ENCODE measurements around the gene SPDYE4.

SPDYE4 gene

DNA sequence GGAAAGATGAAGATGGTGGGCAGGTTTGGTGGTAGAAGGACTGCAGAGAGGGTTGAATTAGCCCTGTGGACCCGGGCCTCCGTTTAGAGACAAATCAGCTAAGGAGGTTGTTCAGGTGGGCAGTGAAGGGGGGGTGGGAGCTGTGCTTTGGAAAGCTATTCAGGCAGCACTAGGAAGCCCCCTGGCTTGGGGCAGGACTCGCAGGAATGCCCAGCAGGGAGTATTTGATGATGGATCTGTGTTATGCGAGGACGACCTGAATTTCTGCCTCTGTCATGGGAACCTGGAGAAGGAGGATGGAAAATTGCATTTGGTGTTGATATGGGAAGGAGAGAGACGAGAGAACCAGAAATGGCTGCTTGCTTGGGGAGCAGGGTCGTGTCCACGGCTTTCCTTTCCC is 3.5 kb downstream of the SPDYE4 start:
- Histone ChIP-seq H3K27me3 (ENCODE audit: control insufficient read depth in 5 of 5, insufficient read depth in 4 of 5, low read length in 5 of 5) (peaks cover 0 to 7% (median 0%) of the 10 kb centered on the region in 5 donors), H3K4me3 (ENCODE audit: low read depth in 1 of 5, low read length in 5 of 5) (no peak overlapping the region), H3K36me3 (ENCODE audit: control insufficient read depth in 5 of 5, insufficient read depth in 5 of 5, low read length in 5 of 5) (no peaks in the 10 kb centered on the region), H3K9me3 (ENCODE audit: control insufficient read depth in 5 of 5, low read length in 5 of 5) (no peaks in the 10 kb centered on the region), H3K27ac (ENCODE audit: low read depth, low read length) (no peak overlapping the region), H3K4me1 (ENCODE audit: control insufficient read depth in 5 of 5, insufficient read depth in 5 of 5, low read length in 5 of 5) (peaks cover 0 to 5% (median 0%) of the 10 kb centered on the region in 5 donors), H3K9ac (ENCODE audit: low read length in 5 of 5) (no peak overlapping the region)

DNA sequence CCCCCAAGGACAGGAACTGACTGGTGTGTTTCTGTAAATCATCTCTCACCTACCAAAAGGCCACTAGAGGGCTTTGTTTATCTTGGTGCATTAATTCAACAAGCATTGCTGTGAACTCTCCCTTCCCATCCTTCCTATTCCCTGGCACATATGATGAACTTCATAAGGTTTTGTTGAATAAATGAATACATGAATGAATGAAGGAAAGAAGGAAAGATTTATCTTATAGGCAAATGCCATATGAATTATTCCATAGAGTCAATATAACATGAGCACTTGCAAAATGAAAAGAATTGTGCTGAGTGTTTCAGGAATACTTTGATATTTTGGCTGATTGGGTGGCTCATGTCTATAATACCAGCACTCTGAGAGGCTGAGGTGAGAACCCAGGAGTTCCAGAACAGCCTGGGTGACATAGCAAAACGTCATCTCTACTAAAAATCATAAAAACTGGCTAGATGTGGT is 4.3 kb downstream of the SPDYE4 start:
- Histone ChIP-seq H3K9ac (ENCODE audit: low read length in 5 of 5) (no peak overlapping the region), H3K27me3 (ENCODE audit: control insufficient read depth in 5 of 5, insufficient read depth in 4 of 5, low read length in 5 of 5) (peaks cover 0 to 7% (median 0%) of the 10 kb centered on the region in 5 donors), H3K36me3 (ENCODE audit: control insufficient read depth in 5 of 5, insufficient read depth in 5 of 5, low read length in 5 of 5) (no peaks in the 10 kb centered on the region), H3K9me3 (ENCODE audit: control insufficient read depth in 5 of 5, low read length in 5 of 5) (no peaks in the 10 kb centered on the region), H3K4me1 (ENCODE audit: control insufficient read depth in 5 of 5, insufficient read depth in 5 of 5, low read length in 5 of 5) (peaks cover 0 to 5% (median 0%) of the 10 kb centered on the region in 5 donors), H3K27ac (ENCODE audit: low read depth, low read length) (no peak overlapping the region), H3K4me3 (ENCODE audit: low read depth in 1 of 5, low read length in 5 of 5) (no peak overlapping the region)

DNA sequence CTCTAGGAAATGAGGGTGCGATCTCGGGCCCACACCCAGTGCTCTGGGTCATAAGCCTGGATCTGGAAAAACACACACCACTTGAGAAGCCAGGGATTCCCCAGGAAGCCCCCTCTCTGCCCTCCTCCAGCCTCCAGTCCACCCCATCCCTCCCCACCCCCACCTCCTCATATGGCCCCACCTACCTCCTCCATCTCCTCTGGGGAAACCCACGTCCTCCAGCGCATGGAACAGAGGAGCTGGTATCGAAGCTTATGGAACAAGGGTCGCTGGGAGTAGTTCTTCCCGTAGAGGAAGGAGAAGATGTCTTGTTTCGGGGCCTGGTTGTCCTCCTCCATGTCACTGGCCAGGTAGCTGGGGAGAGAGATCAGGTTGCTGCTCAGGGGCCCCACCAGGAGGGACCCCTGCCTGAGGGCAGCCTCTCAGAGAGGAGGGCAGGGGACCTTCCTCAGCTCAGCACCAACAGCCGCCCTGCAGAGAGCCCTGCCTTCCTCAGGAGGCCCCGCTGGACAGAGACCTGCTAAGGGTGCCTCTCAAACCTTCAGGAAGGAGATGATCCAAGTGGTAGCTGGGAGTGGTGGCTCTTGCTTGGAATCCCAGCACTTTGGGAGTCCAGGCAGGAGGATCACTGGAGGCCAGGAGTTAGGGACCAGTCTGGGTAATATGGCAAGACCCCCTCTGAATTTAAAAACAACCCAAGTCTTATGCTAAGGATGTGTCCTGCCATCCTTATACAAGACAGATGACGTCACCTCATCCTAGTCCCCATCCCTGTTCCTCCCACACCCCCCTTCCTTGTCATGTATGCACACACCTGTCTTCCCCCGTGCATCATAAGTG is 5.0 kb downstream of the SPDYE4 start:
- Histone ChIP-seq H3K4me1 (ENCODE audit: control insufficient read depth in 5 of 5, insufficient read depth in 5 of 5, low read length in 5 of 5) (peaks cover 0 to 5% (median 0%) of the 10 kb centered on the region in 5 donors), H3K9ac (ENCODE audit: low read length in 5 of 5) (no peak overlapping the region)

DNA sequence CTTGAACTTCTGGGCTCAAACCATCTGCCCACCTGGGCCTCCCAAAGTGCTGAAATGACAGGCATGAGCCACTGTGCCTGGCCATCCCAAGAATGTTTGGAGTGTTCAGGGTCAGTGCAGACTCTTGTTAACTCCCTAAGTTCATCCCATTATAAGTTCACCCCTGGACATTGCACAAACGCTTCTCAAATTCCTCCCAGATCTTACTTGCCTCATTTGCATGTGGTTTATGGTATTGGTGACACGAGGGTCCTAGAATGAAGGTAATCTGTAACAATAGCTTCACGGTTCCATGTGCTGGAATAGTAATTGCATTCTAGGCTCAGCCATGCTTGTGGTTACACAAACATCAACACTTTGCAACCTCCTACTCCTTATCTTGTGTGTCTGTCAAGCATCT is 8.7 kb downstream of the SPDYE4 start:
- Histone ChIP-seq H3K27me3 (ENCODE audit: control insufficient read depth in 5 of 5, insufficient read depth in 4 of 5, low read length in 5 of 5) (no peaks in the 10 kb centered on the region), H3K9me3 (ENCODE audit: control insufficient read depth in 5 of 5, low read length in 5 of 5) (no peaks in the 10 kb centered on the region), H3K4me1 (ENCODE audit: control insufficient read depth in 5 of 5, insufficient read depth in 5 of 5, low read length in 5 of 5) (peaks cover 2 to 11% (median 10%) of the 10 kb centered on the region in 5 donors), H3K9ac (ENCODE audit: low read length in 5 of 5) (no peak overlapping the region), H3K27ac (ENCODE audit: low read depth, low read length) (no peak overlapping the region), H3K4me3 (ENCODE audit: low read depth in 1 of 5, low read length in 5 of 5) (no peak overlapping the region), H3K36me3 (ENCODE audit: control insufficient read depth in 5 of 5, insufficient read depth in 5 of 5, low read length in 5 of 5) (no peaks in the 10 kb centered on the region)

More for the DNA sequence above, 5.0 kb downstream of the SPDYE4 start:
- Histone ChIP-seq H3K36me3 (ENCODE audit: control insufficient read depth in 5 of 5, insufficient read depth in 5 of 5, low read length in 5 of 5) (no peaks in the 10 kb centered on the region), H3K27me3 (ENCODE audit: control insufficient read depth in 5 of 5, insufficient read depth in 4 of 5, low read length in 5 of 5) (peaks cover 0 to 7% (median 0%) of the 10 kb centered on the region in 5 donors), H3K4me3 (ENCODE audit: low read depth in 1 of 5, low read length in 5 of 5) (no peak overlapping the region), H3K9me3 (ENCODE audit: control insufficient read depth in 5 of 5, low read length in 5 of 5) (no peaks in the 10 kb centered on the region), H3K27ac (ENCODE audit: low read depth, low read length) (no peak overlapping the region)

DNA sequence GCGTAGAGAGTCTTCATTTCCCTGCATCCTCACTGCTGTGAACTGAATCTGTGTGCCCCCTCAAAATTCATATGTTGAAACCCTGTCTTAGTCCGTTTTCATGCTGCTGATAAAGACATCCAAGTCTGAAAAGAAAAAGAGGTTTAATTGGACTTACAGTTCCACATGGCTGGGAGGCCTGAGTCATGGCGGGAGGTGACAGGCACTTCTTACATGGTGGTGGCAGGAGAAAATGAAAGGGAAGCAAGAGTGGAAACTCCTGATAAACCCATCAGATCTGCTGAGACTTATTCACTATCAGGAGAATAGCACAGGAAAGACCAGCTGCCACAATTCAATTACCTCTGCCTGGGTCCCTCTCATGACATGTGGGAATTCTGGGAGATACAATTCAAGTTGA is 10.6 kb downstream of the SPDYE4 start:
- H3K4me3 ChIP-seq (ENCODE audit: low read depth in 1 of 5, low read length in 5 of 5): no peak overlapping the region
- no peaks in the 10 kb centered on the region for H3K27me3 ChIP-seq (ENCODE audit: control insufficient read depth in 5 of 5, insufficient read depth in 4 of 5, low read length in 5 of 5)
- no peaks in the 10 kb centered on the region for H3K36me3 ChIP-seq (ENCODE audit: control insufficient read depth in 5 of 5, insufficient read depth in 5 of 5, low read length in 5 of 5)
- peaks cover 2 to 11% (median 10%) of the 10 kb centered on the region in 5 donors for H3K4me1 ChIP-seq (ENCODE audit: control insufficient read depth in 5 of 5, insufficient read depth in 5 of 5, low read length in 5 of 5)
- H3K9me3 ChIP-seq (ENCODE audit: control insufficient read depth in 5 of 5, low read length in 5 of 5): no peaks in the 10 kb centered on the region
- no peak overlapping the region for H3K9ac ChIP-seq (ENCODE audit: low read length in 5 of 5)
- H3K27ac ChIP-seq (ENCODE audit: low read depth, low read length): no peak overlapping the region

DNA sequence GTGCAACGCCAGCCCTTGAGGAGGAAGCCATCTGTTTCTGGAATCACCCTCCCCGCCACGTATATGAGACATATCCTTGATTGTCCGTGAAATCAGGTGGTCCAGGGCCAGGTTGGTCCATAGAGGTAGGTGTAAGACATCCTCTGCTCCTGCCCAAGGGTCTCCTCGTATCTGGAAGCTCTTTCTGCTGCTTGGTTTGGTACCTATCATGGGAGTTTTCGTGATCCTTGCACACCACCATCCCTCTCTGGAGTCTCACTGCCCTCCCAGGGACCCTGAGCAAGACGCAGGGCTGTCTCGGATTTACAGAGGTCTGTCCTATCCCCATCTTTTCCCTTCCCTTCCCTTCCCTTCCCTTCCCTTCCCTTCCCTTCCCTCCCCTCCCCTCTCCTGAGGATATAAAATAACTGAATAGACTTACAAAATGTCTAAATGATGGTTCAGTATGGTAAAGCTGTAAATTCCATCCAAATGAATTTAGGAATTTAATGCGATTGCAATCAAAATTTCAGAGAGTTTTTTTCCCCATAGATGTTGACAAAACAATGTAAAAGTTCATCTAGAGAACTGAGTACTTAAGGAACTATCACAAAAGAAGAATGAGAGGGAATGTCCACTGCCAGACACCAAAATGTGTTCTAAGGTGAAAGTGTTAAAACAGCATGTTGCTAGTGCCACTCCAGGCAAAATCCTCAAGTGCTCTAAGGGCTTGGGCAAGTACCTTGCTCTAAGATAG is 11.7 kb downstream of the SPDYE4 start:
- Histone ChIP-seq H3K4me1 (ENCODE audit: control insufficient read depth in 5 of 5, insufficient read depth in 5 of 5, low read length in 5 of 5) (peaks cover 2 to 11% (median 6%) of the 10 kb centered on the region in 5 donors), H3K27ac (ENCODE audit: low read depth, low read length) (no peak overlapping the region), H3K36me3 (ENCODE audit: control insufficient read depth in 5 of 5, insufficient read depth in 5 of 5, low read length in 5 of 5) (no peaks in the 10 kb centered on the region), H3K27me3 (ENCODE audit: control insufficient read depth in 5 of 5, insufficient read depth in 4 of 5, low read length in 5 of 5) (no peaks in the 10 kb centered on the region), H3K9me3 (ENCODE audit: control insufficient read depth in 5 of 5, low read length in 5 of 5) (no peaks in the 10 kb centered on the region), H3K4me3 (ENCODE audit: low read depth in 1 of 5, low read length in 5 of 5) (peak overlapping the region; percentile 70 to 86 (median 72)), H3K9ac (ENCODE audit: low read length in 5 of 5) (peak overlapping the region in 3 of 5 donors; percentile 13 to 68 (median 61))

DNA sequence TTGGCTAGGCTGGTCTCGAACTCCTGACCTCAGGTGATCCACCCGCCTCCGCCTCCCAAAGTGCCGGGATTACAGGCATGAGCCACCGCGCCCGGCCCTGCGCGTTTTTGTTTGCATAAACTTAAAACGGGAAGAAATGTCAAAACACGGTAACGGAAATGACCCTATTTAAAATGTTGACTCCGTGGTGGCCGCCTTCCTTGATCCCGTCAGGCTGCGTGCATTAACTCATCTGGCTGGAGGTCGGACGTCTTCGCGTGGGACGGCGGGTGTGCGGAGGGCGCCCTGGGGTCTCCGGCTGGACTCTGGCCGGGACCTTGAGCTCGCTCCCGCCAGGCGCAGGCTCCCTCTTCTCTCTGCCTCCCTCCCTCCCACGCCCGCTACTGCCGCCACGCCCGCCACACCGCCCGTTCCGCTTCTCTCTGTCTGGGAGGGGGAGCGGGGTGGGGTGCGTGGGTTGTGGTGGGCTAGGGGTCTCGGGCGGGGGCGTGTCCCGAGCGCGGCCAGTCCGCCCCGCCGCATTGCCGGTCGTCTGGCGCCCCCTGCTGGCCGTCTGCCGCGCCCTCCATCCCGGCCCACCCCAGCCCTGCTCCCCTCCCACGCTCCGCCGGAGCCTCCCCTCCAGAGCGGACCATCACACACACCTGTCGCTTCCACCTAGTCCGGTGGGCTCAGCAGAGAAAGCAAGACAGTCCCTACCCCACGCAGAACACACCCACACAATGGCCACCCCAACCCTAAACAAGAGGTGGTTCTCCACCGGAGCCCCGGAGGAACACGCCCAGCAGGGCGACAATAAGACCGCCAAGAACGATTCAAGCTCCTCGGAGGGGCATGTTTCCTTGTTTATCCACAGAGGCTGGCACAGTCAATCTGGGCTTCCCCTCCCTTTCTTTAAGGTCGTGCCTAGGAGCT is 12.5 kb downstream of the SPDYE4 start:
- Histone ChIP-seq H3K27ac (ENCODE audit: low read depth, low read length) (no peak overlapping the region), H3K9me3 (ENCODE audit: control insufficient read depth in 5 of 5, low read length in 5 of 5) (no peaks in the 10 kb centered on the region), H3K27me3 (ENCODE audit: control insufficient read depth in 5 of 5, insufficient read depth in 4 of 5, low read length in 5 of 5) (peaks cover 0 to 3% (median 0%) of the 10 kb centered on the region in 5 donors), H3K9ac (ENCODE audit: low read length in 5 of 5) (peak overlapping the region in 4 of 5 donors; percentile 13 to 68 (median 64)), H3K36me3 (ENCODE audit: control insufficient read depth in 5 of 5, insufficient read depth in 5 of 5, low read length in 5 of 5) (no peaks in the 10 kb centered on the region), H3K4me3 (ENCODE audit: low read depth in 1 of 5, low read length in 5 of 5) (peak overlapping the region; percentile 70 to 86 (median 72)), H3K4me1 (ENCODE audit: control insufficient read depth in 5 of 5, insufficient read depth in 5 of 5, low read length in 5 of 5) (peaks cover 2 to 11% (median 6%) of the 10 kb centered on the region in 5 donors)

DNA sequence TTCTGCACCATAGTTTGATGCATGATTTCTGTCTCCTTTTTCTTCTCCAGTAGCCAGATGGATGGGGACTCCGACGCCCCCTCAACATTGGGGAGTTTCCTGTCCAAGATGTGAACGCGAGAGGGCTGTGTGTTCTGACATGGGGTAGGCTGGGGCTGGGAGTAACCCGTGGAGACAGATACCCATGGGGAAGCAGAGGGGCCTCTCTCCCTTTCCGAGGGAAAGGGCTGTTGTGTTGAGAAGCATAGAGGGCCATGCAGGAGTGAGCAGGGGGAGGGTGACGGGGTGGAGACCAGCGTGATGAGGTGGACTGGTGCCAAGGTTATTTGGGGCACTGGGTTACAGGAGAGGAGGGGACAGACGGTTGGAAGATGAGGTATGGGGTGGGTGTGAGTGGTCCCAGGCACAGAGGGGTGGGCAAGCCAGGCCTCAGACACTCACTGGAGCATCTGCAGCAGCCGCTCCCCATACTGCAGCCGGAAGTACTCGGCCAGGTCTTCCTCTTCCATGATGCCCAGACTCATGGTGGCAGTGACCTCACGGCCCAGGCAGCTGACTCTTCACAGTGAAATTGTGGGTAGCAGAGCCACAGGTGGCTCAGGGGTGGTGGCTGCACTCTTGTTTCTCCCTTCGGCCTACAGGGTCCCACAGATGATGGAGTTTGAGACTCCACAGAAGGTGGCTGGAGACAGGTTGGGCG is 14.1 kb downstream of the SPDYE4 start:
- H3K9me3 ChIP-seq (ENCODE audit: control insufficient read depth in 5 of 5, low read length in 5 of 5): no peaks in the 10 kb centered on the region
- H3K27me3 ChIP-seq (ENCODE audit: control insufficient read depth in 5 of 5, insufficient read depth in 4 of 5, low read length in 5 of 5): peaks cover 0 to 3% (median 0%) of the 10 kb centered on the region in 5 donors
- H3K36me3 ChIP-seq (ENCODE audit: control insufficient read depth in 5 of 5, insufficient read depth in 5 of 5, low read length in 5 of 5): no peaks in the 10 kb centered on the region
- peaks cover 2 to 11% (median 6%) of the 10 kb centered on the region in 5 donors for H3K4me1 ChIP-seq (ENCODE audit: control insufficient read depth in 5 of 5, insufficient read depth in 5 of 5, low read length in 5 of 5)
- H3K27ac ChIP-seq (ENCODE audit: low read depth, low read length): no peak overlapping the region
- no peak overlapping the region for H3K9ac ChIP-seq (ENCODE audit: low read length in 5 of 5)
- H3K4me3 ChIP-seq (ENCODE audit: low read depth in 1 of 5, low read length in 5 of 5): no peak overlapping the region

DNA sequence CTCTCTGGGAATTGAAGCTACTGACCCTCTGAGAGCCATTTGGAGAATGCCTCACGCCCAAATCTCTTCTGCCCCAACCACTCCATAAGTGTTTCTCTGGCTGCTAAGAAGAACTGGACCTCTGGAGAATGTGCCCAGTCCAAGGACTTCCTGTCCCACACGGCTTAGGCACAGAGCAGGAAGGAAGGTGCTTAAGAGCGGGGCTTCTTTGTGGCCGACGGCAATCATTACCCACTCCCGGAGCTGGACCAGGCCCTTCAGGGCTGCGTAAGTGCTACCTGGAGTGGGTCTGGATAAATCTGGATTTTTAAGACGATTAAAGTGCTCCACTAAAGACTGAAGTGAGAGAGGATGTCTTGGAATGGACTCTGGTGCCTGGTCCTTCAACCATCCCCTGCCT is 15.5 kb downstream of the SPDYE4 start:
- Histone ChIP-seq H3K27ac (ENCODE audit: low read depth, low read length) (no peak overlapping the region), H3K4me3 (ENCODE audit: low read depth in 1 of 5, low read length in 5 of 5) (no peak overlapping the region), H3K27me3 (ENCODE audit: control insufficient read depth in 5 of 5, insufficient read depth in 4 of 5, low read length in 5 of 5) (peaks cover 0 to 3% (median 0%) of the 10 kb centered on the region in 5 donors)

More for the DNA sequence above, 15.5 kb downstream of the SPDYE4 start:
- Histone ChIP-seq H3K9me3 (ENCODE audit: control insufficient read depth in 5 of 5, low read length in 5 of 5) (no peaks in the 10 kb centered on the region), H3K9ac (ENCODE audit: low read length in 5 of 5) (no peak overlapping the region), H3K4me1 (ENCODE audit: control insufficient read depth in 5 of 5, insufficient read depth in 5 of 5, low read length in 5 of 5) (peaks cover 2 to 11% (median 6%) of the 10 kb centered on the region in 5 donors), H3K36me3 (ENCODE audit: control insufficient read depth in 5 of 5, insufficient read depth in 5 of 5, low read length in 5 of 5) (no peaks in the 10 kb centered on the region)
